ENCODE results near the gene KRTAP12-3.
"Not testable (repeated sequence)": the region's sequence is repeated elsewhere in the genome, so short reads cannot be mapped to it uniquely, and the experiment has no call there.

KRTAP12-3 gene, protein sequence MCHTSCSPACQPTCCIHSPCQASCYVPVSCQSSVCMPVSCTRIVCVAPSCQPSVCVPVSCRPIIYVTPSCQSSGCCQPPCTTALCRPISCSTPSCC

DNA sequence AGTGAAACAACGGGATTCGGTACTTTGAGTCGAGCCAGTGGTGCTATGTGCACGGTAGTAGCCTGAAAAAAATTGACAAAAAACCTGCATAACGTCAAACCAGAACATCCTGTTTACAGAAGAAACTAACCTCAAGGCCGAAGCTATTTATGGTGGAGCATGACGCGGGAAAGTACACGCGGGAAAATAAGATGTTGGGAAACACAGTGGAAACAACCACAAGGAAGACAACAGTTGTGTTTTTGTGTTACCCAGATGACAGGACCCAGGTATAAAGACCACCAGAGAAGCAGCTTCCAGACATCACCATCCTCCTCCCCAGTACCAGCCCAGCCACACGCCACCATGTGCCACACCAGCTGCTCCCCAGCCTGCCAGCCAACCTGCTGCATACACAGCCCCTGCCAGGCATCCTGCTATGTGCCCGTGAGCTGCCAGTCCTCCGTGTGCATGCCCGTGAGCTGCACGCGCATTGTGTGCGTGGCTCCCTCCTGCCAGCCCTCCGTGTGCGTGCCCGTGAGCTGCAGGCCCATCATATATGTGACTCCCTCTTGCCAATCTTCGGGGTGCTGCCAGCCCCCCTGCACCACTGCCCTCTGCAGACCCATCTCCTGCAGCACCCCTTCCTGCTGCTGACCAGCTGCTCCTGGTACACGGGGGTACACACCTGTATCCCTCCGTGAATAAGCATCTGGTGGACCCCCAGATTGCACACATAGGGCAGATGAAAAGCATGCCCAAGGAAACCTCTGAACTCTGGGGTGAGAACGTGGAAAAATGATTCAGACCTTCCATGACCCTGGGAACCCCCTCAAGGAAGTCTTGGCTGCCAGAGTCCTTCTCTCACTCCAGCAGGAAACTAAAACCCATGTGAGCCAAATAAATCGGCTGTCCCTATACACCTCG is at the start of gene KRTAP12-3:
Gene KRTAP12-3, plus strand, starts transcription at position 298 of the 906 bp plus-strand sequence. Its CDS starts 48 bp downstream, at position 346.
- DNase-seq = no peak

- DNase-seq = no peak
Measured at GRCh38 chr21:44609193-44609592, 48.5 kb upstream of the KRTAP12-3 start.

GRCh38 chr21:44610157-44610843 is 47.4 kb upstream of the KRTAP12-3 start:
- DNase-seq = not testable (repeated sequence)

DNA sequence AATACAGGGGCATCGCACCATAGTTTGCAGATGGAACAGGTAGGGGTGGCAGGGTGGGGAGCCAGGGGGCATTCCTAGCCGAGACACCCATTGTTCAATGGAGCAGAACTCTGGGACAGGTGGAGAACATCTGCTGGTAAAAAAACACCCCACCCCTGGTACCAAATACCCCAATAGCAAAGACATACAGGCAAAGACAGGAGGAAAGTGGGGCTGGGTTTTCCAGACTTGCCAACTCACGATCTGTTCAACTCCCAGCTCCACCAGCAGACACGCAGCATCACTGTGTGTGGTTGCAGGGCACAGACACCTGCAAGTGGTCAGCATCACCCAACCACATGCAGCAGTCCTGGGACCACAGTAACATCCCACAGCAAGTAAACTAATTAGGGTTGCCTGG is 46.2 kb upstream of the KRTAP12-3 start:
- no peak for DNase-seq

DNA sequence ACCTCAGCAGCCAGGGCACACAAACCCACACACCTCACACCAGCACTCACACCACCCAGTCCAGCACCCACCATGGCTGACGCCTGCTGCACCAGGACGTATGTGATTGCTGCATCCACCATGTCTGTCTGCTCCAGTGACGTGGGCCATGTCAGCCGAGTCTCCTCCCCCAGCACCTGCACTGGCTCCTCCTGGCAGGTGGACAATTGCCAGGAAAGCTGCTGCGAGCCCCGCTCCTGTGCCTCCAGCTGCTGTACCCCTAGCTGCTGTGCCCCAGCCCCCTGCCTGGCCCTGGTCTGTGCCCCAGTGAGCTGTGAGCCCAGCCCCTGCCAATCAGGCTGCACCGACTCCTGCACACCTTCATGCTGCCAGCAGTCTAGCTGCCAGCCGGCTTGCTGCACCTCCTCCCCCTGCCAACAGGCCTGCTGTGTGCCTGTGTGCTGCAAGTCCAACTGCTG is 45.7 kb upstream of the KRTAP12-3 start, which contains the start of gene KRTAP10-8:
Gene KRTAP10-8, plus strand, starts transcription at position 51 of the 458 bp plus-strand sequence. Its CDS starts 22 bp downstream, at position 73.
- DNase-seq = no peak

DNA sequence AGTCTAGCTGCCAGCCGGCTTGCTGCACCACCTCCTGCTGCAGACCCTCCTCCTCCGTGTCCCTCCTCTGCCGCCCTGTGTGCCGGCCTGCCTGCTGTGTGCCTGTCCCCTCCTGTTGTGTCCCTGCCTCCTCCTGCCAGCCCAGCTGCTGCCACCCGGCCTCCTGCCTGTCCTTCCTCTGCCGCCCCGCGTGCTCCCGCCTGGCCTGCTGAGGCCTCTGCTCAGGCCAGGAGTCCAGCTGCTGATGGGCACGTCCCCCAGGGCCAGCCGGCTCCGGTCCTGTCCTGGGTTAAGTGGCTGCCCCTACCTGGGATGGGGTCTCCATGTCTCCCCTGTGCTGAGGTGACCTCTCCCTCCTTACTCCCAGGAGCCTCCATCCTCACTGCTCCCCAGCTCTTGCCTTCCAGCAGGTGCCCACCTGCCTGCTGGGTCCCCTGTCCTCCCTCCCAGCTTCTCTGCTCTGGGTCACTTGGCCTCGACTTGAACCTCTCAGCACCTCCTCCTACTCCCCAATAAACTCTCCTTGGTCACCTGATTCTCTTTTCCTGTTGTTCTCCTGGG is 45.0 kb upstream of the KRTAP12-3 start:
- DNase-seq = no peak

- no peak for DNase-seq
Measured at GRCh38 chr21:44613386-44614155, 44.2 kb upstream of the KRTAP12-3 start.

DNA sequence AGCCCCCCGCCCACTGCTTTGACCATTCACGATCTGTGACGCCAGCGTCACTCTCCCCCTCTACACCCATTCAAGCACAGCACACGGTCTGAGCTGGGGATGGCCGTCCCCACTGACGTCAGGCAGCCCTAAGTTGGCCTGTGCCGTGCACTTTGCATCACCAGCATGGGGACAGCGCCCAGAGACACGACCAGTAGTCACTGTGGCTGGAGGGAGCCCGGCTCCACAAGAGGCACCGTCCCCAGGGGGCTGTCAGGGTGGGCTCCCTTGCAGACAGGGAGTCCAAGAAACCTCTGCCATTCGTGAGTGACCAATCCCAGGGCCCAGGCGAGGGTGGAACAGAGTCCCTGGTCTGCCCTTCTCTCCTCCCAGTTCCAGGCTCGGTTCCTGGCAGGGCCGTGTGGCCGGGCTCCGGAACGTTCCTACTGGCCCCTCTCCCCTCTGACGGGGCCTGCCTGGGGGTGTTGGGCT is 43.5 kb upstream of the KRTAP12-3 start:
- no peak for DNase-seq

- DNase-seq = no peak
Measured at GRCh38 chr21:44614961-44615391, 42.8 kb upstream of the KRTAP12-3 start.

DNA sequence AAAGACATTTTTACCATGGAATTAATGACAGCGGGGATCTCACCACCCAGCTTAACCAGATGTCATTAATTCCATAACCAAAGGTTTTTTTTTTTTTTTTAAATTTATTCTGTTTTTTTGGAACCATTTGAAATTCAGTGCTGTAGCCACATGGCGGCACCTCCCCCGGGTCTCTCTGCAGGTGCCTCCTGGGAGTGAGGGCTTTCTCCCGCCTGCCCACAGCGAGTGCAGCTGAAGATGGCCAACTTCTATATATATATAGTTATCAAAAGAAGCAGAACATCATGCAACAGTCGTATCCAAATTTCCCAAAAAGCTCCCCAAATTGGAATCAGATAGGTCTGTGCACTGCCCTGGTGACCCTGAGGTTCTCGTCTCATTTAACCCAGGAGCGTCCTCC is 42.3 kb upstream of the KRTAP12-3 start:
- DNase-seq = no peak

DNA sequence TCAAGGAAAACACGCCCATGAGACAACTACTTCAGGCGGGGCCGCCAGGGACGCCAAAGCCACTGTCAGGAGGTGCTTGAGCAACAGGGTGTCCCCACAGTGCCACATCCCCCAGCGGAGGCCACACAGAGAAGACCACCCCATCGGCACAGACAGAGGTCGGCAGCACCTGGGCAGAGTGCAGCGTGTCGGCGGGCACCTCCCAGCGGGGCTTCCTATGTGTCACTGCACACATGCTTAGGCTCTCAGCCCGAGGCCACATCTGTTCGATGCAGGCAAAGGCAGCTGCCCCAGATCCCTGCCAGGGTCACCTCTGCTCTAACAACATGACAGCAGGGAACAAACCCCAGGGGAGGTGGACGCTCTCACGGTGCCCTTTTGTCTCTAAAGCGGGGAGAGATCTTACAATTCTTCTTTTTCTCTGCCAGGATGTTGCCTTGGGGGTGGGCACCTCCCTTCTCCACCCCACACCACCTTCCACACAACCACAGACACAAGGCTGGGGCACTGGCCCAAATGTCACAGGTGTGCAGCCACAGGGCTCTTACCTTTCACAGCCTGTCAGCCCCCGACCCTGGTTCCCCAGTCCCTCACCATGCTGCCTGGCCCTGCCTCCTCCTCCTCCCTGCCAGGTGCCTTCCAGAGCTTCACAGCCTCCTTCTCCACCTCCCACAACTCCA is 41.7 kb upstream of the KRTAP12-3 start:
- DNase-seq = no peak

- no peak for DNase-seq
Measured at GRCh38 chr21:44616591-44616926, 41.2 kb upstream of the KRTAP12-3 start.

DNA sequence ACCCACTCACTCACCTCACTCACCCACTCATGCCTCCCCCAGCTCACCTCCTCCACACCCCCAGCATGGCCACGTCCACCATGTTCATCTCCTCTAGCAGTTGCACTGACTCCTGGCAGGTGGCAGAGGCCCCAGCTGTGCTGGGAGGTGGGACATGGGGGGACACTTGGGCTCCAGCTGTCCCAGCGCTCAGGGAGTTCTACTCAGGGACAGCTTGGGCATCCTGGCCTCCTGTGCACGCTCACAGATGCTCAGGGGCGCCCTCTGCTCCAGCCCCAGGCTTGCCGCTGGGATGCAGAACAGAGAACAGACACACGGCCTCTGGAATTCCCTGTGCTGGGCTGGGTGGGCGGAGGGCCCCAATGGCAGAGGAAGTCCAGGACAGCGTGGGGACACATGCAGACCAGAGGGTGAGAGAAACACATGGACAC is 40.6 kb upstream of the KRTAP12-3 start:
- no peak for DNase-seq

DNA sequence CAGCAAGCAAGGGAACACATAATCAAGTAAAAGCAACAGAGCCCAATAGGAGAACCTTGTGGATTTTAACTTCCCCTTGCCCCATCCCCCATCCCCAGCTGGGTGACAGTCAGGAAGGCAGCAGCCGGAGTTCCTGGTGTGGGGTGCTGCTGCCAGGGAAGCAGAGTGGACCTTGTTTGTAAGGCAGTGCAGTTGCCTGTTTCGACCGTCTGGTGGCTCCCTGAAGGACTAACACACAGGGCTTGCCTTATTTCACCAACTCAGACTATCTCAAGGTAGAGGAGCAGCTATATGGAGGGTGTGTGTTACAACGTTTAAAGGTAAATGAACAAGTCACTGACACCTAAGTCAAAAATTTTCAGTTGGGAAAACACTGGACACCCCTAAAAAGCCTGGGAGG is 39.2 kb upstream of the KRTAP12-3 start:
- DNase-seq = no peak

GRCh38 chr21:44618909-44619308 is 38.8 kb upstream of the KRTAP12-3 start:
- DNase-seq = no peak

- no peak for DNase-seq
Measured at GRCh38 chr21:44619886-44620285, 37.8 kb upstream of the KRTAP12-3 start.

DNA sequence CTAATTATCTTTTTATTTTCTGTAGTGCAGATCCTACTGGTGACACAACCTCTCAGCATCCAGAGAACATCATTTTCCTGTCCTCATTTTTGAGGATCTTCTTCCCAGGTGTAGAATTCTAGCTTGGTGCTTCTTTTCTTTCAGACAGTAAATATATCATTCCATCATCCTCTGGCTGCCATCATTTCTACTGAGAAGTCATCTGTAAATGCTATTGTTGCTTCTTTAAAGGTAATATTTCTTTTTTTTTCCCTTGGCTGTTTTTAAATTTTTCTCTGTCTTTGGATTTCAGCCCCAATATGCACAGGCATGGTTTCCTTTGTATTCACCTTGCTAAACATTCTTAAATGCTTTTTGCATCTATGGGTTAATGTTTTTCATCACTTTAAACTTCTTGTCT is 34.2 kb upstream of the KRTAP12-3 start:
- DNase-seq = no peak

DNA sequence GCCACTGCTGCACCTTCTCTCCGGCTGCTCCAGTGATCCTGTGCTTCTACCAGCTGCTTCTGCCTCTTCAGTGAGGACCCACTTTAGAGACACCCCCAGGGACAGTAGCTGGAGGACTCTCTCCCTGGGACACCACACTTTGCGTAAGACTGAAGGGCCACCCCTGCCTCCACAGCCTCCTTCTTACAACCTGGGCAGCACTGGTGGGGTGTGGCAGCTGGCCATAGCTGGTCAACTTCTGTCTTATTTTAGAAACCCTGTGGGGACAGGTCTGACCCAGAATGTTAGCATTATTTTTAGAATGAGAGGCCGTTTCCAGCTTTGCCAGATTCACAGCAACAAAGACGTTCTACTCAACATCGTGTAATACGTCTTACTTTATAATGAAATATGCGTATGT is 32.0 kb upstream of the KRTAP12-3 start:
- no peak for DNase-seq

- DNase-seq = no peak
Measured at GRCh38 chr21:44626262-44626661, 31.5 kb upstream of the KRTAP12-3 start.

- DNase-seq = no peak
Measured at GRCh38 chr21:44626673-44627143, 31.0 kb upstream of the KRTAP12-3 start, which contains the start of gene KRTAP10-9. KRTAP10-9 (plus strand) TSS chr21:44627093; CDS start chr21:44627172, 79 bp downstream.

DNA sequence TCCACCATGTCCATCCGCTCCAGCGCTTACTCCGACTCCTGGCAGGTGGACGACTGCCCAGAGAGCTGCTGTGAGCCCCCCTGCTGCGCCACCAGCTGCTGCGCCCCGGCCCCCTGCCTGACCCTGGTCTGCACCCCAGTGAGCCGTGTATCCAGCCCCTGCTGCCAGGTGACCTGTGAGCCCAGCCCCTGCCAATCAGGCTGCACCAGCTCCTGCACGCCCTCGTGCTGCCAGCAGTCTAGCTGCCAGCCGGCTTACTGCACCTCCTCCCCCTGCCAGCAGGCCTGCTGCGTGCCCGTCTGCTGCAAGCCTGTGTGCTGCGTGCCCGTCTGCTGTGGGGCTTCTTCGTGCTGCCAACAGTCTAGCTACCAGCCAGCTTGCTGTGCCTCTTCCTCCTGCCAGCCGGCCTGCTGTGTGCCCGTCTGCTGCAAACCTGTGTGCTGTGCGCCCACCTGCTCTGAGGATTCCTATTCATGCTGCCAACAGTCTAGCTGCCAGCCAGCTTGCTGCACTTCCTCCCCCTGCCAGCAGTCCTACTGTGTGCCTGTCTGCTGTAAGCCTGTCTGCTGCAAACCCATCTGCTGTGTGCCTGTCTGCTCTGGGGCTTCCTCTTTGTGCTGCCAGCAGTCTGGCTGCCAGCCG is 30.4 kb upstream of the KRTAP12-3 start:
- not testable (repeated sequence) for DNase-seq
